HUES6 (cell line): Measurements from ENCODE around the gene LSG1.
"Not testable (repeated sequence)": the region's sequence is repeated elsewhere in the genome, so short reads cannot be mapped to it uniquely, and the experiment has no call there.

Experiments
- H3K27ac ChIP-seq: 2 replicates; pipeline ENCODE4 v1.7.0; 2013; ENCODE audit warnings: low read depth, mild to moderate bottlenecking, low read length, inconsistent platforms
- H3K27me3 ChIP-seq: 2 replicates; pipeline ENCODE4 v1.6.1; 2013; ENCODE audit warnings: low read length; ENCODE audit not compliant: control insufficient read depth, insufficient read depth
- H3K36me3 ChIP-seq: 2 replicates; pipeline ENCODE4 v1.6.1; 2013; ENCODE audit warnings: low read length; ENCODE audit not compliant: control insufficient read depth, insufficient read depth
- H3K4me1 ChIP-seq: 2 replicates; pipeline ENCODE4 v1.6.1; 2013; ENCODE audit warnings: low read length; ENCODE audit not compliant: control insufficient read depth, insufficient read depth
- H3K4me3 ChIP-seq: 2 replicates; pipeline ENCODE4 v1.5.1; 2013; ENCODE audit warnings: low read depth, low read length
- H3K9ac ChIP-seq: one replicate; pipeline ENCODE4 v1.6.1; 2013; ENCODE audit warnings: mild to moderate bottlenecking, low read length
- H3K9me3 ChIP-seq: 2 replicates; pipeline ENCODE4 v1.6.1; 2013; ENCODE audit warnings: low read depth, low read length; ENCODE audit not compliant: control insufficient read depth, insufficient read depth

Gene LSG1

DNA sequence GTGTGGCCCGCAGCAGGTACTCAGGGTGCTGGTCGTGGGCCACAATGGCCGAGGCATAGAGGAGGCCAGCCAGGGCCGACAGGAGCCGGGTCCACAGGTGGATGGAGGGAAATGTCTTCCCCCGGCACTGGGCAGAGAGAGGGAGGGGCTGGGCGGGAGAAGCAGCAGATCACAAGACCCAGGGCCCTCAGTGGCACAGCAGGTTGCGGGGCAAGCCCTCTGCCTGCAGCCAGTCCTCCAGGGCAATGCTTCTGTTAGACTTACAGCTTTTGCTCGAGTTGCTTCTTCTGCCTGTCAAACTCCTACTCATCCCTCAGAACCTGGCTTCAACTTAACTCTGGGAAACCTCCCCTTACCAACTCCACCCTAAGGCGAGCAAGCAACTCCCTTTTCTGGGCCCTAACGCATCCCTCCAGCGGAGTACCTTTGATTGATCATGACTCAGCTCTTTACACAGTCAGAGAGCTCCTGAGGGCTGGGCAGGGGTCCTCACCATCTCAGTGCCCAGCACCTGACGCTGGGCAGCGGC lies 54.8 kb downstream of the LSG1 start:
- H3K9ac ChIP-seq = no peak overlapping the region
- H3K9me3 ChIP-seq = no peaks in the 10 kb centered on the region
- peaks cover 9% of the 10 kb centered on the region; the same call in 1 of the 2 replicates for H3K4me1 ChIP-seq
- H3K27me3 ChIP-seq = no peaks in the 10 kb centered on the region
- H3K36me3 ChIP-seq = peaks cover 12% of the 10 kb centered on the region
- H3K4me3 ChIP-seq = no peak overlapping the region
- no peak overlapping the region for H3K27ac ChIP-seq

- H3K27me3 ChIP-seq = no peaks in the 10 kb centered on the region
- H3K36me3 ChIP-seq = peaks cover 14% of the 10 kb centered on the region
- no peak overlapping the region for H3K9ac ChIP-seq
- no peak overlapping the region for H3K4me3 ChIP-seq
- H3K27ac ChIP-seq = no peak overlapping the region
- H3K9me3 ChIP-seq = no peaks in the 10 kb centered on the region
- peaks cover 5% of the 10 kb centered on the region; the same call in 1 of the 2 replicates for H3K4me1 ChIP-seq
These were observed 56.8 kb downstream of the LSG1 start for GRCh38 chr3:194615226-194615625.

GRCh38 chr3:194612221-194612620 lies 59.8 kb downstream of the LSG1 start:
- H3K4me1 ChIP-seq = peaks cover 1% of the 10 kb centered on the region; the same call in 1 of the 2 replicates
- H3K9ac ChIP-seq = no peak overlapping the region
- no peaks in the 10 kb centered on the region for H3K9me3 ChIP-seq
- H3K27ac ChIP-seq = no peak overlapping the region
- H3K27me3 ChIP-seq = no peaks in the 10 kb centered on the region
- H3K4me3 ChIP-seq = no peak overlapping the region
- H3K36me3 ChIP-seq = peaks cover 9% of the 10 kb centered on the region

DNA sequence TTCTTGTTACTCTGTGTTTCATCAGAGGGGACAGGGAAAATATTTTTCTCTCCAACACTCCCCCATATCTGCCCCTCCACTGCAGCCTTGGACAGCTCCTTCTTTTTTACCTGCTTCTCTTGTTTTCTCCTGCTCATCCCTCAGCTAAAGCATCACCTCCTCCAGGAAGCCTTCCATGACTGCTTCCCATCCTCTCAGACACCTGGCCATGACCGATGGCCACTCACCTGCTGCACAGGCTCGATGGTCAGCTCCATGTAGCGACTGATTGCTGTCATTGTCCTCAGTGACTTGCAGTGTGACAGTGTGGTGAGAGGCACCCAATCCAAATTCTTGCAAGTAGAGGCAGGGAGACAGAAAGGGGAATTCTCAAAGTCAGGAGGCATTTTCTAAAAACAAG lies 61.3 kb downstream of the LSG1 start:
- no peak overlapping the region for H3K27ac ChIP-seq
- no peaks in the 10 kb centered on the region for H3K27me3 ChIP-seq
- no peak overlapping the region for H3K4me3 ChIP-seq
- no peaks in the 10 kb centered on the region for H3K4me1 ChIP-seq
- no peaks in the 10 kb centered on the region for H3K9me3 ChIP-seq
- no peak overlapping the region for H3K9ac ChIP-seq
- H3K36me3 ChIP-seq = peaks cover 9% of the 10 kb centered on the region

- Histone ChIP-seq H3K9ac (no peak overlapping the region), H3K27me3 (no peaks in the 10 kb centered on the region), H3K36me3 (peaks cover 6% of the 10 kb centered on the region; the same call in 1 of the 2 replicates), H3K27ac (no peak overlapping the region), H3K9me3 (no peaks in the 10 kb centered on the region), H3K4me1 (no peaks in the 10 kb centered on the region), H3K4me3 (no peak overlapping the region)
These were observed 62.4 kb downstream of the LSG1 start for GRCh38 chr3:194609601-194610000.

DNA sequence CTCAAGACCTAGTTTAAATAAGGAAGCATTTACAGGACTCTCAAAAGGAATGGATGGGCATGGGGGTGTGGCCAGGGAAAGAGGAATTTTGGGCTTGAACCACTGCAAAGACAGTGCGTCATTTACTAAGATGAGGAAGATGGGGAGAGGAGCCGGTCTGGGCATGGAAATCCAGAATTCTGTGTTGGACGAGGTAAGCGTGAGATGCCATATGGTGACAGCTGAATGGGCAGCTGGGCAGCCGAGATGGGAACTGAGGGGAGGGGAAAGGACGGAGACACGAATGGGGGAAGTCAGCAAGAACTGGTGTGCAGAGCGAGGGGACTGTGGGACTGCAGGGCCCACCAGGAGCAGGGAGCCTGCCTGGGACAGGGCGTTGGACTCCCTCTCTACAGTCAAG lies 63.0 kb downstream of the LSG1 start:
- H3K27me3 ChIP-seq = no peaks in the 10 kb centered on the region
- no peaks in the 10 kb centered on the region for H3K4me1 ChIP-seq
- no peak overlapping the region for H3K27ac ChIP-seq
- no peak overlapping the region for H3K4me3 ChIP-seq
- peaks cover 9% of the 10 kb centered on the region; the same call in 1 of the 2 replicates for H3K36me3 ChIP-seq
- H3K9ac ChIP-seq = no peak overlapping the region
- H3K9me3 ChIP-seq = no peaks in the 10 kb centered on the region

GRCh38 chr3:194607592-194608389 lies 64.2 kb downstream of the LSG1 start:
- Histone ChIP-seq H3K27me3 (no peaks in the 10 kb centered on the region), H3K9me3 (no peaks in the 10 kb centered on the region), H3K36me3 (peaks cover 13% of the 10 kb centered on the region; the same call in 1 of the 2 replicates), H3K4me3 (no peak overlapping the region), H3K27ac (no peak overlapping the region), H3K9ac (no peak overlapping the region), H3K4me1 (no peaks in the 10 kb centered on the region)

DNA sequence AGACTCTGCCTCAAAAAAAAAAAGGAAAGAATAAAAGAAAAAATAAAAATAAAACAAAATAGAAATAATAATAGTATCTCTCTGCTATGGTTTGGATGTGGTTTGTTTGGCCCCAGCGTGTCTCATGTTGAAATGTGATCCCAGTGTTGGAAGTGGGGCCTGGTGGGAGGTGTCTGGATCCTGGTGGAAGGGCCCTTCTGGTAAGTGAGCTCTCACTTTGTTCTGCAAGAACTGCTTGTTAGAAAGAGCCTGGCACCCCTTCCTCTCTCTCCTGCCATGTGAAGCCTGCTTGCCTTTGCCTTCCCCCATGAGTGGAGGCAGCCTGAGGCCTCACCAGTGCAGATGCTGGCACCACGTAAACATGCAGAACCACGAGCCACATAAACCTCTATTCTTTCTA lies 65.0 kb downstream of the LSG1 start:
- no peak overlapping the region for H3K9ac ChIP-seq
- no peaks in the 10 kb centered on the region for H3K27me3 ChIP-seq
- H3K36me3 ChIP-seq = peaks cover 13% of the 10 kb centered on the region; the same call in 1 of the 2 replicates

DNA sequence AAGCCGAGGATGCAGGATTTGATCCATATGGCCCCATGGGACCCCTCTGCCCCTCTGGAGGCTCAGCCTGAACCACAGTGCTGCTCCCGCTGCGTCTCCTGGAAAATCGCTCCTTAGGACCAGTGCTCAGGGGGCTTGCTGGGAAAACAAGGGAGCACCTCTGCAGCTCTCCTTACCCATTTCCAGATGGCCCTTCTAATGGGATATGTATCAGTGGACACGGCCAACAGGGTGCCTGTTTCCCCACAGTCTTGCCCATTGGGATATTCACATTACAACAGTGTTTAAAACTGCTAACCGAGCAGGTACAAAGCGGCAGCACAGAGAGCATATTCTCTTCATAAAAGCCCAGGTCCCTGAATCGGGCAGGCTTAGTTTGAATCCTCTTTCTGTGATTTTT lies 65.8 kb downstream of the LSG1 start:
- Histone ChIP-seq H3K4me1 (no peaks in the 10 kb centered on the region), H3K4me3 (no peak overlapping the region), H3K9me3 (no peaks in the 10 kb centered on the region), H3K27ac (no peak overlapping the region), H3K27me3 (no peaks in the 10 kb centered on the region), H3K36me3 (peaks cover 16% of the 10 kb centered on the region; the same call in 1 of the 2 replicates), H3K9ac (no peak overlapping the region)

More for the DNA sequence above, 65.0 kb downstream of the LSG1 start:
- H3K9me3 ChIP-seq = no peaks in the 10 kb centered on the region
- no peaks in the 10 kb centered on the region for H3K4me1 ChIP-seq
- no peak overlapping the region for H3K4me3 ChIP-seq
- no peak overlapping the region for H3K27ac ChIP-seq

GRCh38 chr3:194605314-194605713 lies 66.7 kb downstream of the LSG1 start:
- not testable (repeated sequence) for H3K9me3 ChIP-seq, H3K4me1 ChIP-seq, H3K9ac ChIP-seq, H3K4me3 ChIP-seq, H3K27ac ChIP-seq, H3K27me3 ChIP-seq
- H3K36me3 ChIP-seq = peaks cover 14% of the 10 kb centered on the region; the same call in 1 of the 2 replicates

DNA sequence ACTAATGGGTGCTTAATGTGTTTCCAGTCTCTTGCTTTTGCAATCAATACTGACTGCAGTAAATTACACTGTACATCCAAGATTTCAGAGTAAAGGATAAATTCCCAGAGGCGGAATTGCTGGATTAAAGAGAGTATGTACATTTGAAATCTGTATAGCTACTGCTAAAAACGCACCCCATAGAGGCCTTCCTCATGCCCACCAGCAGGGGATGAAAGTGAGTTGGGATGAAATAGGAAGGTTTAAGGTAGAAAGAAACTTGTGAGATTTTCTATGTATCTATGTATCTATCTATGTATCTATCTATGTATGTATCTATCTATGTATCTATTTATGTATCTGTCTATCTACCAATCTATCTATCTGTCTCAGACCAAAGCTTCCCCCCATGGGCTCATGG lies 67.2 kb downstream of the LSG1 start:
- Histone ChIP-seq H3K27me3 (no peaks in the 10 kb centered on the region), H3K9ac (no peak overlapping the region), H3K4me1 (no peaks in the 10 kb centered on the region), H3K36me3 (peaks cover 14% of the 10 kb centered on the region; the same call in 1 of the 2 replicates), H3K9me3 (no peaks in the 10 kb centered on the region), H3K27ac (no peak overlapping the region), H3K4me3 (no peak overlapping the region)
